GM23248 (cell line): ENCODE results near the gene MAGI1. TPM values are rescaled to one million over a fixed set of nuclear protein-coding genes. Genes with fewer than 3 reads are reported as not detected.

Experiments
- DNase-seq: peaks from one replicate; pipeline ENCODE4 v3.0.0-alpha.2; 2015
- H2AFZ ChIP-seq: fragments of 200-600 bp; sonication (generic); 2 replicates; pipeline ENCODE4 v1.6.1; 2016; ENCODE audit warnings: antibody characterized with exemption
- H3F3A ChIP-seq: fragments of 200-600 bp; sonication (generic); 2 replicates; pipeline ENCODE4 v1.6.1; 2016; ENCODE audit warnings: mild to moderate bottlenecking, antibody characterized with exemption, mixed run types; ENCODE audit not compliant: insufficient read depth
- H3K27ac ChIP-seq: fragments of 200-600 bp; sonication (generic); 2 replicates; pipeline ENCODE4 v1.5.1; 2016; ENCODE audit warnings: mild to moderate bottlenecking
- H3K27me3 ChIP-seq: fragments of 200-600 bp; sonication (generic); replicated peaks from 2 replicates; pipeline ENCODE4 v1.6.1; 2016; ENCODE audit warnings: mild to moderate bottlenecking; ENCODE audit not compliant: insufficient read depth
- H3K36me3 ChIP-seq: fragments of 200-600 bp; sonication (generic); 2 replicates; pipeline ENCODE4 v1.6.1; 2016; ENCODE audit warnings: low read depth, mild to moderate bottlenecking
- H3K4me1 ChIP-seq: fragments of 200-600 bp; sonication (generic); 2 replicates; pipeline ENCODE4 v1.6.1; 2016; ENCODE audit warnings: mild to moderate bottlenecking; ENCODE audit not compliant: insufficient read depth
- H3K4me2 ChIP-seq: fragments of 200-600 bp; sonication (generic); one replicate; pipeline ENCODE4 v1.6.1; 2016; ENCODE audit warnings: mild to moderate bottlenecking; ENCODE audit not compliant: unreplicated experiment
- H3K4me3 ChIP-seq: fragments of 200-600 bp; sonication (generic); 2 replicates; pipeline ENCODE4 v1.5.1; 2016; ENCODE audit warnings: mild to moderate bottlenecking
- H3K79me2 ChIP-seq: fragments of 200-600 bp; sonication (generic); 2 replicates; pipeline ENCODE4 v1.6.1; 2016; ENCODE audit warnings: mild to moderate bottlenecking; ENCODE audit not compliant: insufficient read depth
- H3K9ac ChIP-seq: fragments of 200-600 bp; sonication (generic); 2 replicates; pipeline ENCODE4 v1.6.1; 2016; ENCODE audit warnings: mild to moderate bottlenecking
- H3K9me2 ChIP-seq: fragments of 200-600 bp; sonication (generic); 2 replicates; pipeline ENCODE4 v1.6.1; 2016; ENCODE audit warnings: mixed run types, mild to moderate bottlenecking, moderate library complexity; ENCODE audit not compliant: insufficient read depth
- H3K9me3 ChIP-seq: fragments of 200-600 bp; sonication (generic); one replicate; pipeline ENCODE4 v1.6.1; 2017; ENCODE audit warnings: low read depth
- H4K20me1 ChIP-seq: fragments of 200-600 bp; sonication (generic); 2 replicates; pipeline ENCODE4 v1.6.0; 2016; ENCODE audit not compliant: insufficient read depth
- EZH2 ChIP-seq: fragments of 200-600 bp; sonication (generic); IDR thresholded peaks from 2 replicates; pipeline ENCODE4 v1.6.1; 2018; ENCODE audit warnings: antibody characterized with exemption, mild to moderate bottlenecking; ENCODE audit not compliant: insufficient read depth, poor library complexity, severe bottlenecking
- EZH2phosphoT487 ChIP-seq: fragments of 200-600 bp; sonication (generic); IDR thresholded peaks from 2 replicates; pipeline ENCODE4 v1.6.1; 2018; ENCODE audit warnings: antibody characterized with exemption, moderate library complexity, mild to moderate bottlenecking, low read depth; ENCODE audit not compliant: insufficient read depth
- WGBS, 2 experiments: methylation state at CpG; one replicate each; pipeline ENCODE4 v1.1.6; 2015 to 2017; ENCODE audit warnings: low lambda C conversion rate in 2 of 2, low coverage in 1 of 2; ENCODE audit errors: missing lambda C conversion rate in 2 of 2; 5-methylcytosine and 5-hydroxymethylcytosine counted together
- in situ Hi-C: fragments of 300-500 bp; cut with MboI; formaldehyde crosslinking; loops from 2 replicates; pipeline ENCODE4 v1.15.0; 2020
- polyA plus RNA-seq: library from polyadenylated mRNA; unstranded; fragments of >200 nt; fragmentation: Nextera tagmentation; extraction: Ambion mirVana; gene quantifications from 2 replicates; pipeline ENCODE4 v1.2.1, GENCODE V29; 2016
- total RNA-seq: library from RNA; depleted of rRNA; stranded (reverse); fragments of >200 nt; shearing (Covaris generic); gene quantifications from 2 replicates; pipeline ENCODE4 v1.2.3, GENCODE V29; 2014

Gene MAGI1
- total and polyA plus RNA-seq, 2 experiments from 2014 or later, result 7.3 to 13.8 TPM

GRCh38 chr3:65930648-65931047 lies 108.1 kb downstream of the MAGI1 start:
- no peaks in the 10 kb centered on the region for H3K36me3 ChIP-seq
- H3K79me2 ChIP-seq, result peaks cover 98% of the 10 kb centered on the region
- H3K4me3 ChIP-seq, result no peak overlapping the region
- WGBS, 2 experiments, result 84 to 89% methylated on average over 6 of the region's 6 CpGs
- no peak overlapping the region for H3K4me2 ChIP-seq
- in situ Hi-C loops, result no loop called here
- TF ChIP-seq EZH2, result no peak
- TF ChIP-seq EZH2phosphoT487, result no peak
- H3K27me3 ChIP-seq, result no peaks in the 10 kb centered on the region
- no peaks in the 10 kb centered on the region for H3F3A ChIP-seq
- no peak overlapping the region for H2AFZ ChIP-seq
- H3K4me1 ChIP-seq, result 0 out of 2 replicates have a peak, but pooled peaks cover 7% of the 10 kb centered on the region
- H3K9me3 ChIP-seq, result no peaks in the 10 kb centered on the region
- H3K9ac ChIP-seq, result no peak overlapping the region
- DNase-seq, result no peak
- no peaks in the 10 kb centered on the region for H3K9me2 ChIP-seq
- H3K27ac ChIP-seq, result no peak overlapping the region
- H4K20me1 ChIP-seq, result 0 out of 2 replicates have a peak, but pooled peaks cover 3% of the 10 kb centered on the region

- H3K36me3 ChIP-seq, result no peaks in the 10 kb centered on the region
- no peak overlapping the region for H3K4me2 ChIP-seq
- no peak overlapping the region for H3K4me3 ChIP-seq
- H3K27ac ChIP-seq, result no peak overlapping the region
- no peaks in the 10 kb centered on the region for H3F3A ChIP-seq
- WGBS, 2 experiments, result 55 to 57% methylated on average over 2 of the region's 2 CpGs
- peaks cover 98% of the 10 kb centered on the region for H3K79me2 ChIP-seq
- 0 out of 2 replicates have a peak, but pooled peaks cover 3% of the 10 kb centered on the region for H4K20me1 ChIP-seq
- in situ Hi-C loops, result no loop called here
- H3K9me3 ChIP-seq, result no peaks in the 10 kb centered on the region
- TF ChIP-seq EZH2phosphoT487, result no peak
- no peak for TF ChIP-seq EZH2
- no peak overlapping the region for H2AFZ ChIP-seq
- H3K9ac ChIP-seq, result no peak overlapping the region
- 0 out of 2 replicates have a peak, but pooled peaks cover 7% of the 10 kb centered on the region for H3K4me1 ChIP-seq
- no peaks in the 10 kb centered on the region for H3K9me2 ChIP-seq
- H3K27me3 ChIP-seq, result no peaks in the 10 kb centered on the region
- no peak for DNase-seq
These were observed 110.6 kb downstream of the MAGI1 start for GRCh38 chr3:65928110-65928509.

- no peaks in the 10 kb centered on the region for H3K36me3 ChIP-seq
- 100% methylated on average over 1 of the region's 1 CpG for WGBS, 2 experiments
- DNase-seq, result peak; percentile 23
- H3K79me2 ChIP-seq, result peaks cover 98% of the 10 kb centered on the region
- H3F3A ChIP-seq, result peaks cover 4% of the 10 kb centered on the region; the same call in 1 of the 2 replicates
- no peak overlapping the region for H2AFZ ChIP-seq
- H3K9ac ChIP-seq, result no peak overlapping the region
- H3K4me2 ChIP-seq, result no peak overlapping the region
- no peaks in the 10 kb centered on the region for H3K9me2 ChIP-seq
- H3K27me3 ChIP-seq, result no peaks in the 10 kb centered on the region
- no peak overlapping the region for H3K27ac ChIP-seq
- no peak overlapping the region for H3K4me3 ChIP-seq
- TF ChIP-seq EZH2, result no peak
- no peak for TF ChIP-seq EZH2phosphoT487
- in situ Hi-C loops, result no loop called here
- H4K20me1 ChIP-seq, result 0 out of 2 replicates have a peak, but pooled peaks cover 3% of the 10 kb centered on the region
- no peaks in the 10 kb centered on the region for H3K9me3 ChIP-seq
- peaks cover 10% of the 10 kb centered on the region for H3K4me1 ChIP-seq
These were observed 111.1 kb downstream of the MAGI1 start for GRCh38 chr3:65927576-65927975.

GRCh38 chr3:65925254-65925954 lies 113.3 kb downstream of the MAGI1 start:
- TF ChIP-seq EZH2phosphoT487 (no peak), EZH2 (no peak)
- no peaks in the 10 kb centered on the region for H3K27me3 ChIP-seq
- H3K9me2 ChIP-seq, result no peaks in the 10 kb centered on the region
- no peak overlapping the region for H3K4me3 ChIP-seq
- no peak overlapping the region for H3K27ac ChIP-seq
- in situ Hi-C loops, result no loop called here
- H3K9me3 ChIP-seq, result no peaks in the 10 kb centered on the region
- DNase-seq, result no peak
- H3K4me1 ChIP-seq, result peaks cover 18% of the 10 kb centered on the region
- peaks cover 14% of the 10 kb centered on the region for H3F3A ChIP-seq
- H3K4me2 ChIP-seq, result no peak overlapping the region
- H3K36me3 ChIP-seq, result no peaks in the 10 kb centered on the region
- 85% methylated on average over 3 of the region's 3 CpGs for WGBS, 2 experiments
- no peak overlapping the region for H2AFZ ChIP-seq
- H3K9ac ChIP-seq, result no peak overlapping the region
- H4K20me1 ChIP-seq, result no peaks in the 10 kb centered on the region
- H3K79me2 ChIP-seq, result peaks cover 97% of the 10 kb centered on the region

- no peak overlapping the region for H2AFZ ChIP-seq
- in situ Hi-C loops, result no loop called here
- peaks cover 14% of the 10 kb centered on the region for H3F3A ChIP-seq
- TF ChIP-seq EZH2, result no peak
- TF ChIP-seq EZH2phosphoT487, result no peak
- H3K4me3 ChIP-seq, result no peak overlapping the region
- no peaks in the 10 kb centered on the region for H3K9me2 ChIP-seq
- 89 to 96% methylated on average over 4 of the region's 4 CpGs for WGBS, 2 experiments
- no peaks in the 10 kb centered on the region for H3K9me3 ChIP-seq
- peaks cover 97% of the 10 kb centered on the region for H3K79me2 ChIP-seq
- peaks cover 23% of the 10 kb centered on the region for H3K4me1 ChIP-seq
- H3K27ac ChIP-seq, result no peak overlapping the region
- no peaks in the 10 kb centered on the region for H3K36me3 ChIP-seq
- H3K9ac ChIP-seq, result no peak overlapping the region
- DNase-seq, result no peak
- no peaks in the 10 kb centered on the region for H3K27me3 ChIP-seq
- H3K4me2 ChIP-seq, result no peak overlapping the region
- H4K20me1 ChIP-seq, result no peaks in the 10 kb centered on the region; the same call in 1 of the 2 replicates
These were observed 114.0 kb downstream of the MAGI1 start for GRCh38 chr3:65924762-65925161.
